Mesothelial cell of epicardium (in vitro differentiated cells): Measurements from ENCODE around the gene VPS54. TPM values are rescaled to one million over a fixed set of nuclear protein-coding genes. Genes with fewer than 3 reads are reported as not detected.

Experiments
- DNase-seq, 2 experiments: peaks; one replicate each; pipeline ENCODE4 v3.0.0; 2021; ENCODE audit warnings: low spot score in 2 of 2; ENCODE audit not compliant: unreplicated experiment in 2 of 2
- H3K27ac Mint-ChIP-seq: 2 replicates; pipeline ENCODE4 v1.8.0; 2021; ENCODE audit warnings: mixed read lengths
- H3K27me3 Mint-ChIP-seq: 2 replicates; pipeline ENCODE4 v1.8.0; 2021; ENCODE audit warnings: low read depth, mixed read lengths
- H3K36me3 Mint-ChIP-seq: 2 replicates; pipeline ENCODE4 v1.8.0; 2021; ENCODE audit warnings: mixed read lengths
- H3K4me1 Mint-ChIP-seq: 2 replicates; pipeline ENCODE4 v1.8.0; 2021; ENCODE audit warnings: mixed read lengths
- H3K4me3 Mint-ChIP-seq: 2 replicates; pipeline ENCODE4 v1.8.0; 2021; ENCODE audit warnings: mild to moderate bottlenecking, moderate library complexity, mixed read lengths
- H3K9me3 Mint-ChIP-seq: 2 replicates; pipeline ENCODE4 v1.8.0; 2021; ENCODE audit warnings: mixed read lengths
- CTCF ChIP-seq: fragments of 200-600 bp; sonication (generic); IDR thresholded peaks from one replicate; pipeline ENCODE4 v1.5.0; 2021; ENCODE audit warnings: antibody characterized with exemption; ENCODE audit not compliant: unreplicated experiment
- total RNA-seq: library from RNA; stranded (reverse); gene quantifications from 3 replicates; pipeline ENCODE4 v1.2.1, GENCODE V29; 2021

Gene VPS54
- total RNA-seq, 1 donor from 2014 or later: 35.4 TPM

GRCh38 chr2:63875131-63875527 is 144.1 kb downstream of the VPS54 start:
- H3K9me3 Mint-ChIP-seq: peaks cover 13% of the 10 kb centered on the region
- no peak for TF ChIP-seq CTCF
- no peaks in the 10 kb centered on the region for H3K27me3 Mint-ChIP-seq
- peaks cover 36% of the 10 kb centered on the region for H3K36me3 Mint-ChIP-seq
- no peak overlapping the region for H3K27ac Mint-ChIP-seq
- H3K4me1 Mint-ChIP-seq: peaks cover 19% of the 10 kb centered on the region
- DNase-seq: no peak
- H3K4me3 Mint-ChIP-seq: no peak overlapping the region

DNA sequence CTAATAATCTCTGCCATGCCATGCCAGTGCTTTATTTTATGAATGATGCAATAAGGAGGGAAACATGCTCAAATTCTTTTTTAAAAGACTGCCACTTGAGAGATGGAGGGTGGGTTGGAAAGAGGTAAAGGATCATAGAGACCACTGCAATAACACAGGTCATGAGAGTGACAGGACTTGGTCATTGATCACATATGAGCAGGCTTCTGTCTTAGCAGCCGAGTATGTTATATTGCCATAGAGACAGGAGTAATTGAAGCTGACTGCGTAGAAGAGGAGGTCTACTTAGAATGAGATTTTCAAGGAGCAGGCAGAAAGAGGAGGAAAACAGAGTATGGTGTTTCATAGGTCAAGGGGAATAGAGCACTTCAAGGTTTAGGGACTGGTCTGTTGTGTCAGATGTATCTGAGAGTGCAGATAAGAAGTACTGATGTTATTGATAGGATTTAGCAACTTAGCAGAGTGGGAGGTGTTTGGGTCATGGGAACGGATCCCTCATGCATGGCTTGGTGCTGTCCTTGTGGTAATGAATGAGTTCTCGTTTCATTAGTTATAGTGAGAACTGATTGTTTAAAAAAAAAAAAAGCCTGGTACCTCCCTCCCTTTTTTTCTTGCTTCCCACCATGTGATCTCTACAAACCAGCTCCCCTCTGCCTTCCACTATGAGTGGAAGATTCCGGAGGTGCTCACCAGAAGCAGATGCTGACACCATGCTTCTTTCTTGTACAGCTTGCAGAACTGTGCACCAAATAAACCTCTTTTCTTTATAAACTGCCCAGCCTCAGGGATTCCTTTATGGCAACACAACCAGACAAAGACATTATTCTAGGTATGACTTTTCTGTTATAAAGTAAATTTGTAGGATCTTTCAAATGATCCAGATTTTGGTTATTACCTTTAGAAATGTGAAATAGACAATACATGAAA is 144.8 kb downstream of the VPS54 start:
- peaks cover 13% of the 10 kb centered on the region for H3K9me3 Mint-ChIP-seq

GRCh38 chr2:63872571-63873328 is 146.5 kb downstream of the VPS54 start:
- Mint-ChIP-seq H3K4me3 (no peak overlapping the region), H3K36me3 (peaks cover 45% of the 10 kb centered on the region), H3K27me3 (no peaks in the 10 kb centered on the region), H3K4me1 (peaks cover 21% of the 10 kb centered on the region), H3K9me3 (peaks cover 13% of the 10 kb centered on the region), H3K27ac (peak overlapping the region; percentile 45)
- DNase-seq: no peak
- TF ChIP-seq CTCF: no peak

More for the DNA sequence above, 144.8 kb downstream of the VPS54 start:
- Mint-ChIP-seq H3K27me3 (no peaks in the 10 kb centered on the region), H3K36me3 (peaks cover 37% of the 10 kb centered on the region), H3K4me1 (peaks cover 20% of the 10 kb centered on the region), H3K4me3 (no peak overlapping the region), H3K27ac (no peak overlapping the region)
- DNase-seq: no peak
- no peak for TF ChIP-seq CTCF

DNA sequence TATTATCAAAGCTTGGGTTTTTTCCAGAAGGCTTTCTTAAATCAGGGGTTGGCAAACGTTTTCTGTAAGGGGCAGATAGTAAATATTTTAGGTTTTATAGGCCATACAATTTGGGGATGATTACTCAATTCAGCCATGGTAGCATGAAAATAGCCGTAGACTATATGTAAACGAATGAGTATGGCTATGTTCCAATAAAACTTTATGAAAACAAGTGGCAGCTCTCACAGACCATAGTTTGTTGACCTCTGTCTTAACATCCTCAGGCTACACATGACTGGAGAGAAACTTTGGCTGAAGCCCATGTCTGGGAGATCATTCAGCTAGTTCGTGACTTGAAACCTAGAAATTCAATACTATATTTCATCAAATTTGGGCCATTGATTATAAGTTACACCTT is 147.4 kb downstream of the VPS54 start:
- H3K9me3 Mint-ChIP-seq: peaks cover 13% of the 10 kb centered on the region
- peaks cover 40% of the 10 kb centered on the region for H3K36me3 Mint-ChIP-seq
- H3K27me3 Mint-ChIP-seq: no peaks in the 10 kb centered on the region
- no peak for DNase-seq
- no peak for TF ChIP-seq CTCF
- peak overlapping the region; percentile 87 for H3K27ac Mint-ChIP-seq
- H3K4me3 Mint-ChIP-seq: no peak overlapping the region
- peaks cover 21% of the 10 kb centered on the region for H3K4me1 Mint-ChIP-seq

GRCh38 chr2:63870679-63871078 is 148.5 kb downstream of the VPS54 start:
- DNase-seq: no peak
- no peak overlapping the region for H3K27ac Mint-ChIP-seq
- peaks cover 13% of the 10 kb centered on the region for H3K9me3 Mint-ChIP-seq
- H3K27me3 Mint-ChIP-seq: no peaks in the 10 kb centered on the region
- peaks cover 40% of the 10 kb centered on the region for H3K36me3 Mint-ChIP-seq
- no peak overlapping the region for H3K4me3 Mint-ChIP-seq
- peaks cover 21% of the 10 kb centered on the region for H3K4me1 Mint-ChIP-seq
- no peak for TF ChIP-seq CTCF
